ENCODE data around the gene MAP1S.

- TF ChIP-seq ZNF274 (IDR thresholded peaks at IDR 0.05; ENCODE audit: low read depth, low read length) (no peak), YY1 (IDR thresholded peaks at IDR 0.05; ENCODE audit: insufficient read depth, insufficient read length) (no peak), SUZ12 (IDR thresholded peaks at IDR 0.05; ENCODE audit: extremely low read depth, insufficient read depth, insufficient read length) (no peak)
These were observed 20.0 kb downstream of the MAP1S start for GRCh38 chr19:17739121-17739875.
